DOHH2 (cell line): Measurements from ENCODE around the gene SH2D6.

ENCODE experiments used
- CTCF ChIP-seq: fragments of 200-600 bp; sonication (generic); IDR thresholded peaks from one replicate; pipeline ENCODE4 v1.5.1; 2014; ENCODE audit warnings: antibody characterized with exemption, mild to moderate bottlenecking, low read depth, low read length; ENCODE audit not compliant: poor library complexity, severe bottlenecking
- EZH2phosphoT487 ChIP-seq: fragments of 200-600 bp; sonication (generic); IDR thresholded peaks from 2 replicates; pipeline ENCODE4 v1.6.1; 2017; ENCODE audit warnings: borderline replicate concordance, mild to moderate bottlenecking, antibody characterized with exemption, low read length, moderate library complexity, mixed read lengths

DNA sequence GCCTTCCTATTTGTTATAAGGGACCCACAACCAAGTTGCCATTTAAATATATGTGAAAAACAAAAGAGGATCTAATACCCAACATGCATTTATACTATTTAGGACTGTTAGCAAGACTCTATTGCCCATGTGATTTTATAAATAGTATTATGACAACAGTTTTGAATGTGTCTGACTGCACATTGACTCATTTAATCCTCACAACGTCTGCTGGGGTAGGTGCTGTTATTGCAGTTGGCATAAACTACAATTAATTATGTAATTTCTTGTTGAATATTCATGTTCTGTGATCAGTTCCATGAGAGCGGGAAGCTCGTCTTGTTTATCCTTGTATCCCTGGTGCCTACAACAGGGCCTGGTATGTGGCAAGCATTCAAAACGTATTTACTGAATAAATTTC, 53.7 kb downstream of the SH2D6 start:
- TF ChIP-seq CTCF (no peak), EZH2phosphoT487 (no peak)
